HG03565 (cell line): ENCODE results near the gene SLC6A17.

Experiments
- ATAC-seq: cut with Tn5 transposase; IDR thresholded peaks from one replicate; pipeline ENCODE4 v1.9.1; 2021; ENCODE audit warnings: mild to moderate bottlenecking, moderate library complexity; ENCODE audit not compliant: unreplicated experiment

The SLC6A17 gene

GRCh38 chr1:110216844-110217444, 66.7 kb downstream of the SLC6A17 start:
- ATAC-seq: no peak

DNA sequence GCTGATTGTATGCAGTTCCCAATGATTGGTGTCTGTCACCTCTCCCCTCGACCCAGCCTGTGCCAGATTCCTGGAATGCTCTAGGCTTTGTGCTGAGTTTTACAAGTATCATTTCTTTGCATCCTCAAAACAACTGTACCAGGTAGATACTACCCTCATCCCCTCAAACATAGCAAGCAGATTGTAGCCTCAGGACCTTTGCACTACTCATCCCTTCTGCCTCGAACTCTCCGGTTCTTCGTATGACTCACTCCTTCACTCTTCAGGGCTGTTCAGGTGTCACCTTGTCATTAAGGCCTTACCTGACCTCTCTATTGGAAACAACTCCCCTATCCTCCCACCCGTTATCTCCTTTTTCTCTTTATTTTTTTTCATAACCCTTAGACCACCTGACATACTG, 67.8 kb downstream of the SLC6A17 start:
- ATAC-seq: no peak

- ATAC-seq: no peak
Measured at GRCh38 chr1:110218739-110219138, 68.4 kb downstream of the SLC6A17 start.

GRCh38 chr1:110220324-110220723, 70.0 kb downstream of the SLC6A17 start:
- no peak for ATAC-seq

DNA sequence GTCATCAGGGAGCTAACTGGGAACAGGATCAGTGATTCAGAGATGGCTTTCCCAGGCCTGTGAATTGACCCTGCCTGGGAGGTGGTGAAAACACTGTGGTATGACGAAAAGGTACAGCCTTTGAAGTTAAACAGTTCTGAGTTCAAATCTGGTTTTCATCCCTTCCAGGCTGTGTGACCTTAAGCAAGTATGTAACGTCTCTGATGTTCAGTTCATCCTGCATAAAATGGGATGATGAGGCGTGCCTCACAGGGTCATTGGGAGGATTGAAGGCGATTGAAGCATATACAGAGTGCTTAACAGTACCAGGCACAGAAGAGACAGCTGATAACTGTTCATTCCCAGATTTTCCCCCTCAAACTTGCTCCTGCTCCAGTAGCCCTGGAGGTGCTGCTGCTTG, 70.8 kb downstream of the SLC6A17 start:
- ATAC-seq: no peak

GRCh38 chr1:110223127-110223526, 72.8 kb downstream of the SLC6A17 start:
- no peak for ATAC-seq

- no peak for ATAC-seq
Measured at GRCh38 chr1:110223581-110223980, 73.3 kb downstream of the SLC6A17 start.

GRCh38 chr1:110224240-110224995, 74.1 kb downstream of the SLC6A17 start:
- ATAC-seq: no peak

DNA sequence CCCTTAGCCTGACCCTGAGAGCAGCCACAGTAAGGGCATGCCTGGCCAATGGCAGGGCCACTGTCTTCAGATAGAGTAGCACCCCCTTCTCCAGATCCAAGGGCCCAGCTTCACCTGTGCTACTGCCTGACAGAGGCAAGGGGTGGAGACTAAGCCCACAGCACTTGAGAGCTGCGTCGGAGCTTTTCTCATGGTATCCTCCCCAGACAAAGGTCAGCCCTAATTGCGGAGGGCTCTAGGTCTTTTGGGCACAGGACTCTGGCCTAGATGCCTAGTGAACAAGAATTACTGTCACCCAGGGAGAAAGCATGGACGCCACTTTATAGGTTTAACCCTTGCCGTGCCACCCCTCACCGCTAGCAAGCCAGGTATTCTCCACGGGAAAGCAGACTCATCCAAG, 74.9 kb downstream of the SLC6A17 start:
- no peak for ATAC-seq

DNA sequence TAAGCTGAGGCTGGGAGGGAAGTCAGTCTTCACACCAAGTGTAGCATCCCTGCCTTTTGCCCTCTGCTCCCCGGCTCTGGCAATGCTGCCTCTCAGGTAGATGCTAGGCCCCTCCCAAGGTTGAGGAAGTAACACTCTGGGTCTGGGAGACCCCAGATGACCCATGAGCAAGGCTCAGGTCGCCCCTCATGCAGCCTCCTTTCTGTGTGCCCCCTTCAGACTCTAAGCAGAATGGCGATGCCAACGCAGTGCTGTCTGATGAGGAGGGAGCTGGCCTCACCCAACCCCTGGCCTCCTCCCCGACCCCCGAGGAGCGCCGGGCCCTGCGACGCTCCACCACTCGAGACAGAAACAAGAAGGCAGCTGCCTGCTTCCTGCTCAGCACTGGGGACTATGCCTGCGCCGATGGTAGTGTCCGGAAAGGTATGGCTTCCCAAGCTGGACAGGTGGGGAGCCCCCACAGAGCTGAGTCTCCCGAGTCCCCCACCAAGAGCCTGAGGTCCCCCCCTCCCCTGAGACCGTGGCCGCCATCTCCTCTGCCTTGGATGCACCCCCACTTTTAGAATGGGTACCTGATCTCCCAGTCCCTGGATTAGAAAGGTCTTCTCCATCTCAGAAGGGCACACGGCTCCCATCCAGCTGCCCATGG, 75.6 kb downstream of the SLC6A17 start:
- ATAC-seq: no peak

GRCh38 chr1:110227774-110228173, 77.5 kb downstream of the SLC6A17 start:
- ATAC-seq: no peak

DNA sequence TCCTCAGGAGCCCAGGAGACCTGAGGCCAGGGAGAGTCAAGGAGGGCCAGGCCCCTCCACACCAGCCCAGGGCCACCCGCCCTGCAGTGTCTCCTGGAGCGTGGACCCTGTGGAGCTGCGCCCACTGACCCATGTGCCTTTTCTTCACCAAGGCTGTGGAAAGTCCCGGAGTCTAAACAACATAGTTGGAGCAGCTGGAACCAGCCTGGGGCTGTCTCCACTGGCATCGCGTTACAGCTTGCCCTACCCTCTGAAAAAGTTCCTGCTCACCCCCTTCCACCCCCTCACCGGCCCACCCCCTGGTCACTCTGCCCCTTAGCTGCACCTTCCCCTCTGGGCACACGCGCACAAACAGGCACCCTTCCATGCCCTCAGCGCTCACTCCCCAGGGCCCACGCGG, 78.1 kb downstream of the SLC6A17 start:
- ATAC-seq: no peak

- no peak for ATAC-seq
Measured at GRCh38 chr1:110228869-110229268, 78.6 kb downstream of the SLC6A17 start.

DNA sequence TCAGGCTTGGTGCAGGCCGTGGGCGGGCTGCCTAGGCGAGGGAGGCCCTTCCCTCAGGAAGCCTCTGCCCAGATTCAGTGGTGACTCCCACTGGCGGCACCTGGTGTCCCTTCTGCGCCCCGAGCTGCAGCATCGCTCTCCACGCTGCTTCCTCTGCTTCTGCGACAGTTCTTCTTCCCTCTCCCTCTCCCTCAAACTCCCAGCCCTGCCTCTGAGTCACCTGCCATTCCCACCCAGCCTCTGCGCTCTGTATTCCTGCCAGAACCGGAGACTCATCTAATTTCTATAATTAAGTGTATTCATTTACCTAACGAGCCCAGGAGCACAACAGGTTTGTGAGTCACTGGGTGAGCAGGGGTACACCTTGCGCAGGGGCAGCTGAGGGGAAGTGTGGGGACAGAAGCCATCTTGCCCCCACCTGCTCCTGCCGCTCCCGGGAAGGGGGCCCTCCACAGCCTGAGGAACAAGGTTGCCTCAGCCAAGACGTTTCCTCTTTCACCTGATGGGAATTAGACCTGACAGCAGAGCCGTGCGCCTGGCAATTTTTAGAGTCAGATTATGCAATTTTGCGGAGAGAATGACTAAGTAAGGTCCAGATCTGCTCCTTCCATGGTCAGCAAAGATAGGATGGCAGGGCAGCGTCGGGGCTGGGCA, 79.2 kb downstream of the SLC6A17 start:
- ATAC-seq: no peak

DNA sequence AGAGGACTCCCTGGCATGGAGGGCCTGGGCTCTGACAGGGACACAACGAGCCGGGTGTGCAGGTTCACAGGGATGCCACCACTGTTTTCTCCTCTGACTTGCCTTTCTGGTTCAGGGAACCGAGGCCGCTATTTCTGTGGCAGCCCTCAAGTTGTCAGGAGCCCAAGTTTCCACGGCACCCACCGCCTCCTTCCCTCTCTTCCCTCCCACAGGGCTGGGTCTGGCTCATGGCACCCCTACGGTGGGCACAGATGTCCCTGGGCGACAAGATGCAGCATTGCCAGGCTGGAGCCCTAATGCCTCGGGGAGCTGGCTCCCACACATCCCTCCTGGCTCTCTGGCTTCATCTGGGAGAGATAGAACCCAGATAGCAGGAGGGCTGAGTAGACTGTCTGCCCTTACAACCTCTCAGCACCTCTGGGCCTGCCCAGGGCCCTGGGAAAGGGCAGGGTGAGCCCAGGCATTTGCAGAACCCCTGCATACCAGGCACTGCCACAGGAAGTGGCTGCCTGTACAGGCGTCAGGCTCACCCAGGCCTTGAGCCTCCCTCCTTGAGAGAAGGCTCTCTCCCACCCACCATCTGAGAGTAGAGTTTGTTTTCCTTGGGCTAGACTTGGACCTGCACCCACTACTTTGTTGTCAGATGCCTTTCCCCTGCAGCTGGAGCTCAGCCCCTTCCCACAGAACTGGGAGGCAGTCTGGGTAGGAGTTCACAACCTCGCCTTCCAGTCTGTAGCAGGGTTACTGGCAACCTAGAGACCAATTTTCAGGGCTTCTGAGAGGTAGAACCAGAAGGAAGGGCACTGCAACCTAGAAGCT, 80.3 kb downstream of the SLC6A17 start:
- ATAC-seq: no peak

DNA sequence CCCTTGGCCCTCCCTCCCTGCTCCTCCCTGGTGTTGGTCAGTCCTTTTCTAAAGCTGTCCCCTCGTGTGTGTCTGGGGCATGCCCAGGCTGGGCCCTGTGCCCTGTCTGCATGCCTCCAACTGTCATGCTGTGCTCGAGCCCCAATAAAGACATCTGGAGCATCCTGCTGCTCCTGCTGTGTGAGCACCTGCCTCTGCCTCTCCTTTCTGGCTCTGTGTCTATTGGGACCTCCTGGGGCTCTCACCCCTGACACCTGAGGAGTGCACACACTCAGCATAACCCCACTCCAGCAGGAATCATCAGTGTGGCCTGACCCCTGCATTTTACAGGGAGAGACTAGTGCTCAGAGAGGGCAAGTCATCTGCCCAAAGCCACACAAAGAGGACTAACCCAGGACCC, 83.6 kb downstream of the SLC6A17 start:
- ATAC-seq: no peak

GRCh38 chr1:110234691-110235090, 84.4 kb downstream of the SLC6A17 start:
- no peak for ATAC-seq

DNA sequence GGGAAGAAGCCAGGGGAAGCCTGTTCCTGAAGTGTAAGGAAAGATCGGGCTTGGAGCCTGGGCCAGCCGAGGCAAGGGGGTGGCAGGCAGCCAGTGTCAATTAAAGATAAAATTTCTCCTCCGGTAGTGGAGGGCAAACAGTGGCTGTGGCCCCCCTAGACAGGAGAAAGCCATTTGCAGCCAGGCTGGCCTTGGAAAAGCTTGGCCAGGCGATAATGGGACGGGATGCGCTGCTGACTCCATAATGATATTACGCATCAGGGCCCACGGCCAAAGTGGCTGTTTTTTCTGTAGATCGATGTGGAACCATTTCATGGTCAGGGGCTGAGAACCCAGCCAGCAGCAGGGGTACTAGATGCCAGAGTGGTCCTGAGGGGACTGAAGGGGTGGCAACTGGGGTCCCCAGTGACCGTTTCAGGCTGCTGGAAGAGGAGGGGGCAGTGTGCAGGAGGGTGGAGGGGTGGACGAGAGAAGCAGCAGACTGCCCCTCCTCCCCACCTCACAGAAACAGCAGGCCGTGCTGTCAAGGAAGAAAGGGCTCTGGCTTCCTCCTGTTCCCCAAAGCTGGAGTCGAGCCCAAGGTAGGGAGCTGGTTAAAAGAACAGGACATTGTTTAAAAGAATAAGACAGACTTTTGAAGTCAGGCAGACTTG, 85.0 kb downstream of the SLC6A17 start:
- ATAC-seq: no peak

DNA sequence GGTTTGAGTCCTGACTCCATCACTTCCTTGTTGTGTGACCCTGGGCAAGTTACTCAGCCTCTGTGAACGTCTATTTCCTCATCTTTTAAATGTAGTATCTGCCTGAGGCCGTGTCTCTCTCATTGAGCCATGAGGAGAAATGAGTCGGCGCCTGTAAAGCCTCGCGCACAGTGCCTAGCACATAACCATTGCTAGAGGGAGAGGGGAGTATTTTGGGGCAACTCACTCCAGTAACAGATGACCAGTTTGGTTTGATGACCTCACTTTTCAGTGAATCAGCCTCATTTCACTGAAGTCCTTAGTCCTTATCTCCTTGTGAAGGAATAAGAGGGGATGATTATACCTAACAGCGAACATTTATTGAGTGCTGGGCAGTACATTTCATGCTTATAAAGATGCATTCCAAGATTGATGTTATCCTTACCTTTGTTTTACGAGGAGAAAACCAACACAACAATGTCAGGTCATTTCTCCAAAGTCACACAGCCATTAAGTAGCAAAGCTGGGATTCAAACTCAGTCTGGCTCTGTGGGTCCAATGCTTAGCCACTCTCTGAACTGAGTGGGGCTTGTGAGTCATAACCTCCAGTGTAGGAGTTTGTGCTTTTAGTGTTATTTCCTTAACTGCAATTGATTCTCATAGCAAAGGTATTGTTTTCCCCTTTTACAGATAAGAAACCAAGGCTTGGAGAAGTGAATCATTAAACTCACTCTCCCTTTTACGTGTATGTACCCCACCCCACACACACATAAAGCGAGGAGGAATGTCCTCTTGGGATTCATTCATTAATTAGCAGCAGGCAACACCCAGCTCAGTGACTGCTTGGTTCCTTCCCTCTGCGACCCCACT, 85.8 kb downstream of the SLC6A17 start:
- no peak for ATAC-seq
